HG03097 (cell line): ENCODE measurements around the gene DHX57.
"Not testable (repeated sequence)": the region's sequence is repeated elsewhere in the genome, so short reads cannot be mapped to it uniquely, and the experiment has no call there.

ENCODE experiments used
- ATAC-seq: cut with Tn5 transposase; IDR thresholded peaks from one replicate; pipeline ENCODE4 v1.9.1; 2021; ENCODE audit not compliant: unreplicated experiment, low FRiP score

Gene DHX57

GRCh38 chr2:38755891-38756290, 119.8 kb downstream of the DHX57 start:
- not testable (repeated sequence) for ATAC-seq

DNA sequence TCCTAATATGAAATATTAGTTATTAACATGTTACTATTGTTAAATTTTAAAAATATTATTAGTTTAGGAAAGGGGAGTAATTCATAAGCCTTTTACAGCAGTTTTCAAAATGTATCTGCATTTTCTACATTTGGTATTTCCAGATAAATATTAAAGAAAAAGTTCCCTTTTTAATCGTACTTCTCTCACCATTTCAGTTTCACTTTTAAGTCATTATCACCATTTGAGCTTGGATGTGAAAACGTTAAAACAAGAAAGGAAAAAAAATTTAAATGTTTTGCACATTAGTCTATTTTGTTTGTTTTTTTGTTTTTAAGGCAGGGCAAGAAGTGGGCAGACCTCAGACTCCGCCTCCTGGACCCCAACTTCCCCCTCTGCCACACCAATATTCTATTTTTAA, 121.2 kb downstream of the DHX57 start:
- no peak for ATAC-seq

- ATAC-seq, result no peak
Measured at GRCh38 chr2:38754049-38754448, 121.7 kb downstream of the DHX57 start.

GRCh38 chr2:38751596-38752410, 123.9 kb downstream of the DHX57 start:
- no peak for ATAC-seq

DNA sequence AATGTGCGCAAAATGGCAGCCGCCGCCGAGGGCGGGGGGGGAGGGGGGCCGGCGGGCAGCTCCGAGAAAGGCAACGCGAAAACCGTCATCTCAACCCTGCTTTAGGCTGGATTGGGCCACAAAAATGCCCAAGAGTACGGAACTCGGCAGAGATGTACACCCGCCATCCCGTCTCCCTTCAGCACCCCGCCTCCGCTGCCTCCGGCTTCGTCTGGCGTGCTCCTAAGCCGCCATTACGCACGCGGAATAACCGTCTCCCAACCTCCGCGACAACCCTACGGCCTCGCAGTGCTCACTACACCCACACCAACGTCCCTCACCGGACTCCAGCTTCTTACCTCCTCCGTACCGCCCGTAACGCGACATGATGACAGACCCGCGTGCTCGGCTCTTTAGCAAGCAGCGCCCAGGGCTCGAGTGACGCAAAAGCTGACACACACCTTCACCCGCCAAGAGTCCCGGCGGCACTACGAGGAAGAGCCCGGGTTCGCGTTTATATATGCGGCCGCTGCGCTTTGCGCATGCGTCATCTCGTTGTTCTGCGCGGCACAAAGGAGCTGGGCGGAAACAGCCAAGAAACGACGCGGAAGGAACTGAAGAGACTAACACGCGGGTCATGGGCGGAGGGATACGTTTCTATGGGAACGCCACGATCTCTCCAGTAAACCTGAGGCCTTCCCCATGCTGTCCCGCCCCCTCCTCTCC, 124.7 kb downstream of the DHX57 start, which contains the start of gene SRSF7:
Gene SRSF7, minus strand, starts transcription at position 471 of the 705 bp plus-strand sequence. Its CDS starts 105 bp downstream, at position 366.
- ATAC-seq, result peak; percentile 85

DNA sequence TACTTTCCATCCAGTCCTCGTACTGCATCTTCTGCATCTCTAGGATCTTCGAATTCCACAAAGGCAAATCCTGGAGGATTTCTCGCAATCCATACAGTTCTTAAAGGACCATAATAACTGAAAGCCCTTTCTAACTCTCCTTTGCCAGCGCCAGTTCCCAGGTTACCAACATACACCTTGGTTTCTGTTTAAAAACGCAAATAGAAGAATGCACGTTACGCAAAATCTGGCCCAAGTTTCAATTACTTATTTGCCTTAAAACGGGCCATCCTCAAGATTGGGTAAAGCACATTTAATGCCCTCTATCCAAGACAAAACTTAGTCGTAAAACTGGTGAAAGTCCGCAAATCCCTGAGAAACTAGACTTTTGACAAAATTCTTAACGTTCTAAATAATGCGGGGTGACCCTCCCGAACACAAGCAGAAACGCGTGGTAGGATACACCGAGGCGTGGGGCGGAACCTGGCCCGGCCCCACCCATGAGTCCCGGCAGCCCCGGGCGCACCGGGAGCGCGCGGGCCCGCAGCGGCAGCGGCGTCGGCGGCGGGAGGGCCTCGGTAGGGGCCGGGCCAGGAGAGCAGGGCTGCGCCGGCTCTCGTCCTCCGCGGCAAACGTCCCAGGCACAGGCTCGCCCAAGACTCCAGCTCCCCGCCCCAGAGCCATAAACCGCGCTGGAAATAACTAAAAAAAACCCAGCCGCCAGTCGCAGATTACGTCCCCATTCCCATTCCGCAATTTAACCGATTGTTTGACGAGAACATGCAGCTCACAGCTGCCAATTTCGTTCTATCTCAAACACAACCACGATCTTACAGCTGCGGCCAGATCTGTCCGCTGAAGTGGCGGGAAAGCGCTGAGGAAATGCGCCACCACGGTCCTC, 125.5 kb downstream of the DHX57 start:
- ATAC-seq, result peak; percentile 33

DNA sequence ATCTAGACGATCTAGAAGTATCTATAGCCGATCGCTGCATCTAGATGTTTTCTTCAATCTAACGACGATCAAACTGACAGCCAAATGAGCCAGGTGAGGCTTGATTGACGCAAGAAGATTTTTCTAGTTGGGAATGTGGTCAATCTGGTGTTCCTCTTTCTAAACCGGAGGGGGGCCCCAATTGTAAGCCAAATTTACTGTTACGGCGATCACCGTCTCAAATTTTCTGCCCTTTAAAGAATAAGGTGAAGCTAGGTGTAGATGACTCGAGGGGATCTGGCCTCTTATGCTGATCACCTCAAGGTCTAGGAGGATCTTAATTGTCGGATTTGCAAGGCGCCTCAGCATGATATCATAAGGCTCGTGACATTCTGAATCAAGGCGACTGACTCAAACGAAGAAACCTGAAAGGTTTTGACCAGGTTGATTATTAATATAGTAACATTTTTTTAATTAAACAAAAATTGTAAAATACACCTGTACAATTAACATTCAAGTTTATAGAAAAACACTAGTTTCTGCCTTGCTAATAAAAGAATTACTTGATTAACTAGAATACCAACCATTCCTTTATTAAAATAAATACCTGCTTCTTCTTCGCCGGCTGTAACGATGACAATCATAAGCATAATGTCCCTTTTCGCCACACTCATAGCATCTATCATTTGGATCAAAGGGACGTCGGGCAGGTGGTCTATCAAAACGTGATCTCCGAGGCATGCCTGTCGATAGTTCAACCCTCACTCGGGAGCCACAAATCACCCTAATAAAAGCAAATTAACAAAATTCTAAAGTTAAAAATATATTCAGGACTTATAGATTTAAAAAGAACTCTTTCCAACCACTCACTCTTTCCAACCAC, 126.6 kb downstream of the DHX57 start:
- no peak for ATAC-seq

GRCh38 chr2:38748391-38748790, 127.3 kb downstream of the DHX57 start:
- no peak for ATAC-seq

DNA sequence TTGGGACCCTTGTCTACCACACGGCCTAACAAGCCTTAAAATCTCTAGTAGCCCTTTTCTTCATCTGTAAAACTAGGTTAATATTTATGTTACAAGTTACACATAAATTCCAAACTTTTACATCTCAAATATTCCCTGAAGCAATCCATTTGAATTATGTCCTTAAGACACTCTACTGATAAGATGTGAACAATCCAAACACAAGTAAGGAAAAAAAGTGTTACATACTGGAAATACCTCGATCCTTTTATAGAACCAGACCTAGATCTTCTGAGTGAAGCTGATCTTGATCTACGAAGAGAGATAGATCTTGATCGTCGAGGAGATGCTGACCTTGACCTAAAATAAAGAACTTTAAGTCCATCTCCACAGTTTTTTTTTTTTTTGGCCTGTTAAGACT, 127.9 kb downstream of the DHX57 start:
- ATAC-seq, result no peak
